H9 (cell line): Measurements from ENCODE around the gene TTLL13. TPM values are rescaled to one million over a fixed set of nuclear protein-coding genes. Genes with fewer than 3 reads are reported as not detected.

ENCODE experiments used
- DNase-seq: peaks from one replicate; pipeline ENCODE4 v3.0.0-alpha.2; 2017
- H2AFZ ChIP-seq: one replicate; pipeline ENCODE4 v1.6.1; 2013; ENCODE audit warnings: mild to moderate bottlenecking, low read length, control low read depth, moderate library complexity
- H2AK5ac ChIP-seq: 2 replicates; pipeline ENCODE4 v1.6.1; 2013; ENCODE audit warnings: low read length, control low read depth, mixed read lengths; ENCODE audit not compliant: insufficient read length
- H2BK120ac ChIP-seq: one replicate; pipeline ENCODE4 v1.6.1; 2013; ENCODE audit warnings: low read depth, mild to moderate bottlenecking, low read length, control low read depth, inconsistent platforms; ENCODE audit not compliant: poor library complexity, severe bottlenecking
- H2BK12ac ChIP-seq: 2 replicates; pipeline ENCODE4 v1.6.1; 2013; ENCODE audit warnings: low read length, control low read depth, mixed read lengths, low read depth; ENCODE audit not compliant: insufficient read length
- H2BK15ac ChIP-seq: 2 replicates; pipeline ENCODE4 v1.6.1; 2013; ENCODE audit warnings: low read depth, low read length, control low read depth
- H2BK20ac ChIP-seq: one replicate; pipeline ENCODE4 v1.6.1; 2013; ENCODE audit warnings: low read depth, mild to moderate bottlenecking, low read length, control low read depth, inconsistent platforms; ENCODE audit not compliant: poor library complexity, severe bottlenecking
- H2BK5ac ChIP-seq: 2 replicates; pipeline ENCODE4 v1.6.1; 2013; ENCODE audit warnings: low read length, control low read depth, mixed read lengths; ENCODE audit not compliant: insufficient read length
- H3K14ac ChIP-seq: 2 replicates; pipeline ENCODE4 v1.6.1; 2013; ENCODE audit warnings: low read length, control low read depth; ENCODE audit not compliant: insufficient read depth
- H3K18ac ChIP-seq: 2 replicates; pipeline ENCODE4 v1.6.1; 2013; ENCODE audit warnings: low read depth, mild to moderate bottlenecking, mixed read lengths, low read length, control low read depth; ENCODE audit not compliant: insufficient read length
- H3K23ac ChIP-seq: 2 replicates; pipeline ENCODE4 v1.6.1; 2013; ENCODE audit warnings: low read length, control low read depth, mixed read lengths, low read depth; ENCODE audit not compliant: insufficient read length
- H3K23me2 ChIP-seq: 2 replicates; pipeline ENCODE4 v1.6.1; 2013; ENCODE audit warnings: low read depth, mild to moderate bottlenecking, mixed read lengths, low read length, control low read depth; ENCODE audit not compliant: insufficient read length, poor library complexity, severe bottlenecking
- H3K27ac ChIP-seq: 2 replicates; pipeline ENCODE4 v1.5.1; 2013; ENCODE audit warnings: low read length, control low read depth, mixed read lengths, low read depth; ENCODE audit not compliant: insufficient read length
- H3K27me3 ChIP-seq: 2 replicates; pipeline ENCODE4 v1.6.1; 2013; ENCODE audit warnings: low read length, control low read depth, inconsistent platforms; ENCODE audit not compliant: insufficient read depth
- H3K4ac ChIP-seq: 2 replicates; pipeline ENCODE4 v1.6.1; 2013; ENCODE audit warnings: low read depth, mild to moderate bottlenecking, control low read depth, inconsistent platforms, low read length, moderate library complexity
- H3K4me1 ChIP-seq: 2 replicates; pipeline ENCODE4 v1.6.1; 2013; ENCODE audit warnings: low read length, control low read depth, inconsistent platforms; ENCODE audit not compliant: insufficient read depth
- H3K4me2 ChIP-seq: 2 replicates; pipeline ENCODE4 v1.6.1; 2013; ENCODE audit warnings: low read length, control low read depth, mixed read lengths; ENCODE audit not compliant: insufficient read length, insufficient read depth
- H3K56ac ChIP-seq: 2 replicates; pipeline ENCODE4 v1.6.1; 2013; ENCODE audit warnings: low read depth, mild to moderate bottlenecking, mixed read lengths, low read length, control low read depth; ENCODE audit not compliant: insufficient read length
- H3K79me1 ChIP-seq: 2 replicates; pipeline ENCODE4 v1.6.1; 2013; ENCODE audit warnings: low read depth, mild to moderate bottlenecking, moderate library complexity, low read length, control low read depth, inconsistent platforms; ENCODE audit not compliant: insufficient read depth, poor library complexity, severe bottlenecking
- H3K79me2 ChIP-seq: 2 replicates; pipeline ENCODE4 v1.6.1; 2013; ENCODE audit warnings: low read length, control low read depth, inconsistent platforms; ENCODE audit not compliant: insufficient read depth
- H3K9ac ChIP-seq: 2 replicates; pipeline ENCODE4 v1.6.1; 2013; ENCODE audit warnings: low read length, control low read depth, mixed read lengths; ENCODE audit not compliant: insufficient read length; ENCODE audit errors: extremely low read depth
- H3K9me3 ChIP-seq: one replicate; pipeline ENCODE4 v1.6.1; 2013; ENCODE audit warnings: low read depth, low read length, inconsistent platforms; ENCODE audit not compliant: control insufficient read depth
- H3T11ph ChIP-seq: one replicate; pipeline ENCODE4 v1.6.1; 2013; ENCODE audit warnings: mild to moderate bottlenecking, low read length, control low read depth, inconsistent platforms
- H4K20me1 ChIP-seq: one replicate; pipeline ENCODE4 v1.6.1; 2013; ENCODE audit not compliant: control insufficient read depth, insufficient read length, insufficient read depth
- H4K5ac ChIP-seq: 2 replicates; pipeline ENCODE4 v1.6.1; 2013; ENCODE audit warnings: low read depth, mild to moderate bottlenecking, mixed read lengths, low read length, control low read depth; ENCODE audit not compliant: insufficient read length
- H4K8ac ChIP-seq: replicated peaks from 2 replicates; pipeline ENCODE4 v1.6.1; 2013; ENCODE audit warnings: low read length, control low read depth, mixed read lengths, low read depth; ENCODE audit not compliant: insufficient read length
- H4K91ac ChIP-seq: 2 replicates; pipeline ENCODE4 v1.6.1; 2013; ENCODE audit warnings: low read depth, mild to moderate bottlenecking, moderate library complexity, mixed read lengths, low read length, control low read depth; ENCODE audit not compliant: insufficient read length
- H3K27ac Mint-ChIP-seq, 3 experiments: 2 replicates in 2 of 3; 3 replicates in 1 of 3; pipeline ENCODE4 v1.8.0; 2020 to 2021; ENCODE audit warnings: mixed read lengths in 3 of 3, mild to moderate bottlenecking in 1 of 3, moderate library complexity in 1 of 3
- H3K27me3 Mint-ChIP-seq: 2 replicates; pipeline ENCODE4 v1.8.0; 2021; ENCODE audit warnings: low read depth, mild to moderate bottlenecking, moderate library complexity, mixed read lengths
- H3K36me3 Mint-ChIP-seq, 3 experiments: 2 replicates in 2 of 3; 3 replicates in 1 of 3; pipeline ENCODE4 v1.8.0; 2020 to 2021; ENCODE audit warnings: low read depth in 3 of 3, mixed read lengths in 3 of 3; ENCODE audit not compliant: insufficient read depth in 1 of 3
- H3K4me1 Mint-ChIP-seq, 2 experiments: 2 replicates each; pipeline ENCODE4 v1.8.0; 2020; ENCODE audit warnings: mixed read lengths in 2 of 2
- H3K4me3 Mint-ChIP-seq, 2 experiments: 2 replicates in 1 of 2; 3 replicates in 1 of 2; pipeline ENCODE4 v1.8.0; 2020 to 2021; ENCODE audit warnings: mild to moderate bottlenecking in 2 of 2, mixed read lengths in 2 of 2, moderate library complexity in 1 of 2
- H3K9me3 Mint-ChIP-seq, 2 experiments: 2 replicates in 1 of 2; 3 replicates in 1 of 2; pipeline ENCODE4 v1.8.0; 2020; ENCODE audit warnings: mild to moderate bottlenecking in 2 of 2, mixed read lengths in 2 of 2, moderate library complexity in 1 of 2
- WGBS: extraction: QIAGEN DNeasy Blood & Tissue Kit; methylation state at CpG from one replicate; pipeline ENCODE4 v1.1.7; 2013; ENCODE audit warnings: missing lambda C conversion rate, low lambda C conversion rate, mixed read lengths; ENCODE audit not compliant: insufficient read length; ENCODE audit errors: extremely low coverage; 5-methylcytosine and 5-hydroxymethylcytosine counted together
- total RNA-seq: library from RNA; stranded (reverse); gene quantifications from 2 replicates; pipeline ENCODE4 v1.2.1, GENCODE V29; 2021
- TF ChIP-seq, protein P1 (sequence below): fragments of 200-600 bp; sonication (generic); conservative IDR thresholded peaks from 3 replicates; pipeline ENCODE4 v1.8.0; 2021; ENCODE audit warnings: antibody characterized with exemption, mild to moderate bottlenecking

TTLL13 gene
- total RNA-seq, 1 experiment from 2014 or later: not detected

GRCh38 chr15:90297021-90297420 lies 47.7 kb downstream of the TTLL13 start:
- peaks cover 26 to 37% of the 10 kb centered on the region in 2 experiments for H3K4me1 Mint-ChIP-seq
- H3K9me3 Mint-ChIP-seq: no peaks in the 10 kb centered on the region
- H3T11ph ChIP-seq: no peak overlapping the region

More at GRCh38 chr15:90297021-90297420, 47.7 kb downstream of the TTLL13 start:
- H3K4ac ChIP-seq: no peak overlapping the region
- H2BK5ac ChIP-seq: no peak overlapping the region
- no peak overlapping the region for H2BK120ac ChIP-seq
- H3K9me3 ChIP-seq: no peaks in the 10 kb centered on the region
- Mint-ChIP-seq H3K27me3 (no peaks in the 10 kb centered on the region), H3K36me3 (no peaks in the 10 kb centered on the region), H3K27ac (no peak overlapping the region), H3K4me3 (no peak overlapping the region)
- H3K14ac ChIP-seq: no peak overlapping the region
- H3K27me3 ChIP-seq: no peaks in the 10 kb centered on the region
- no peaks in the 10 kb centered on the region; the same call in 1 of the 2 replicates for H3K4me1 ChIP-seq
- no peak overlapping the region for H2BK20ac ChIP-seq
- TF ChIP-seq, protein P1, sequence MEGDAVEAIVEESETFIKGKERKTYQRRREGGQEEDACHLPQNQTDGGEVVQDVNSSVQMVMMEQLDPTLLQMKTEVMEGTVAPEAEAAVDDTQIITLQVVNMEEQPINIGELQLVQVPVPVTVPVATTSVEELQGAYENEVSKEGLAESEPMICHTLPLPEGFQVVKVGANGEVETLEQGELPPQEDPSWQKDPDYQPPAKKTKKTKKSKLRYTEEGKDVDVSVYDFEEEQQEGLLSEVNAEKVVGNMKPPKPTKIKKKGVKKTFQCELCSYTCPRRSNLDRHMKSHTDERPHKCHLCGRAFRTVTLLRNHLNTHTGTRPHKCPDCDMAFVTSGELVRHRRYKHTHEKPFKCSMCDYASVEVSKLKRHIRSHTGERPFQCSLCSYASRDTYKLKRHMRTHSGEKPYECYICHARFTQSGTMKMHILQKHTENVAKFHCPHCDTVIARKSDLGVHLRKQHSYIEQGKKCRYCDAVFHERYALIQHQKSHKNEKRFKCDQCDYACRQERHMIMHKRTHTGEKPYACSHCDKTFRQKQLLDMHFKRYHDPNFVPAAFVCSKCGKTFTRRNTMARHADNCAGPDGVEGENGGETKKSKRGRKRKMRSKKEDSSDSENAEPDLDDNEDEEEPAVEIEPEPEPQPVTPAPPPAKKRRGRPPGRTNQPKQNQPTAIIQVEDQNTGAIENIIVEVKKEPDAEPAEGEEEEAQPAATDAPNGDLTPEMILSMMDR: no peak
- H3K79me2 ChIP-seq: no peaks in the 10 kb centered on the region
- no peak overlapping the region for H2AK5ac ChIP-seq
- no peak overlapping the region for H4K5ac ChIP-seq
- H2BK15ac ChIP-seq: no peak overlapping the region
- no peaks in the 10 kb centered on the region for H3K23me2 ChIP-seq
- no peak overlapping the region for H3K4me2 ChIP-seq
- H4K20me1 ChIP-seq: no peaks in the 10 kb centered on the region
- H3K9ac ChIP-seq: no peak overlapping the region
- no peak overlapping the region for H3K27ac ChIP-seq
- no peak overlapping the region for H3K18ac ChIP-seq
- no CpG with 5 or more reads among the region's 4 CpGs for WGBS
- no peak overlapping the region for H4K91ac ChIP-seq
- no peak overlapping the region for H2AFZ ChIP-seq
- no peak for DNase-seq
- no peaks in the 10 kb centered on the region for H3K79me1 ChIP-seq
- H3K56ac ChIP-seq: no peak overlapping the region
- H3K23ac ChIP-seq: no peak overlapping the region
- no peak overlapping the region for H4K8ac ChIP-seq
- H2BK12ac ChIP-seq: no peak overlapping the region
